Measurements from ENCODE around the gene DUSP16. TPM values are rescaled to one million over a fixed set of nuclear protein-coding genes. Genes with fewer than 3 reads are reported as not detected.

The DUSP16 gene
- polyA plus RNA-seq, 4 donors: 22.5 to 83.4 (median 30.1) TPM

- Histone ChIP-seq H3K9me3 (ENCODE audit: control insufficient read depth in 2 of 2, insufficient read depth in 1 of 2, low read depth in 1 of 2, low read length in 1 of 2) (no peaks in the 10 kb centered on the region), H3K36me3 (ENCODE audit: control insufficient read depth in 3 of 3, insufficient read depth in 2 of 3, low read depth in 1 of 3, low read length in 3 of 3) (peaks cover 0 to 2% (median 0%) of the 10 kb centered on the region in 3 donors), H3K4me3 (ENCODE audit: low read depth in 1 of 3, low read length in 3 of 3) (no peak overlapping the region), H3K27ac (ENCODE audit: low read depth in 1 of 3, low read length in 2 of 3) (no peak overlapping the region), H3K4me1 (ENCODE audit: control insufficient read depth in 3 of 3, insufficient read depth in 2 of 3, low read depth in 1 of 3, low read length in 2 of 3) (peaks cover 2 to 30% (median 12%) of the 10 kb centered on the region in 3 donors), H3K27me3 (ENCODE audit: control insufficient read depth in 3 of 3, insufficient read depth in 3 of 3, low read length in 3 of 3) (no peaks in the 10 kb centered on the region)
- DNase-seq (no peak), FAIRE-seq (no peak)
- WGBS, 3 donors: 97 to 98% (median 97%) methylated on average over 2 of the region's 2 CpGs
Observed at GRCh38 chr12:12445882-12446181, 116.8 kb downstream of the DUSP16 start.

GRCh38 chr12:12445165-12445881 is 117.3 kb downstream of the DUSP16 start:
- no peak for FAIRE-seq

GRCh38 chr12:12443431-12443878 is 119.2 kb downstream of the DUSP16 start:
- DNase-seq (no peak), FAIRE-seq (no peak)
- H3K27me3 ChIP-seq (ENCODE audit: control insufficient read depth in 3 of 3, insufficient read depth in 3 of 3, low read length in 3 of 3): no peaks in the 10 kb centered on the region
- H3K4me1 ChIP-seq (ENCODE audit: control insufficient read depth in 3 of 3, insufficient read depth in 2 of 3, low read depth in 1 of 3, low read length in 2 of 3): peaks cover 0 to 18% (median 12%) of the 10 kb centered on the region in 3 donors
- 65 to 93% (median 84%) methylated on average over 5 of the region's 5 CpGs for WGBS, 3 donors
- H3K36me3 ChIP-seq (ENCODE audit: control insufficient read depth in 3 of 3, insufficient read depth in 2 of 3, low read depth in 1 of 3, low read length in 3 of 3): peaks cover 0 to 2% (median 0%) of the 10 kb centered on the region in 3 donors
- H3K27ac ChIP-seq (ENCODE audit: low read depth in 1 of 3, low read length in 2 of 3): peak overlapping the region in 2 of 3 donors; percentile 13 to 93
- H3K4me3 ChIP-seq (ENCODE audit: low read depth in 1 of 3, low read length in 3 of 3): no peak overlapping the region
- H3K9me3 ChIP-seq (ENCODE audit: control insufficient read depth in 2 of 2, insufficient read depth in 1 of 2, low read depth in 1 of 2, low read length in 1 of 2): no peaks in the 10 kb centered on the region

More at GRCh38 chr12:12445165-12445881, 117.3 kb downstream of the DUSP16 start:
- Histone ChIP-seq H3K36me3 (ENCODE audit: control insufficient read depth in 3 of 3, insufficient read depth in 2 of 3, low read depth in 1 of 3, low read length in 3 of 3) (peaks cover 0 to 2% (median 0%) of the 10 kb centered on the region in 3 donors), H3K9me3 (ENCODE audit: control insufficient read depth in 2 of 2, insufficient read depth in 1 of 2, low read depth in 1 of 2, low read length in 1 of 2) (no peaks in the 10 kb centered on the region), H3K27me3 (ENCODE audit: control insufficient read depth in 3 of 3, insufficient read depth in 3 of 3, low read length in 3 of 3) (no peaks in the 10 kb centered on the region), H3K27ac (ENCODE audit: low read depth in 1 of 3, low read length in 2 of 3) (peak overlapping the region in 1 of 3 donors; percentile 24), H3K4me3 (ENCODE audit: low read depth in 1 of 3, low read length in 3 of 3) (no peak overlapping the region), H3K4me1 (ENCODE audit: control insufficient read depth in 3 of 3, insufficient read depth in 2 of 3, low read depth in 1 of 3, low read length in 2 of 3) (peaks cover 2 to 26% (median 15%) of the 10 kb centered on the region in 3 donors)
- no peak for DNase-seq
- WGBS, 3 donors: 89 to 97% (median 90%) methylated on average over 4 of the region's 4 CpGs

GRCh38 chr12:12442548-12443071 is 120.1 kb downstream of the DUSP16 start:
- Histone ChIP-seq H3K9me3 (ENCODE audit: control insufficient read depth in 2 of 2, insufficient read depth in 1 of 2, low read depth in 1 of 2, low read length in 1 of 2) (no peaks in the 10 kb centered on the region), H3K4me1 (ENCODE audit: control insufficient read depth in 3 of 3, insufficient read depth in 2 of 3, low read depth in 1 of 3, low read length in 2 of 3) (peaks cover 0 to 18% (median 9%) of the 10 kb centered on the region in 3 donors), H3K27me3 (ENCODE audit: control insufficient read depth in 3 of 3, insufficient read depth in 3 of 3, low read length in 3 of 3) (no peaks in the 10 kb centered on the region), H3K4me3 (ENCODE audit: low read depth in 1 of 3, low read length in 3 of 3) (no peak overlapping the region), H3K27ac (ENCODE audit: low read depth in 1 of 3, low read length in 2 of 3) (peak overlapping the region in 2 of 3 donors; percentile 38 to 93), H3K36me3 (ENCODE audit: control insufficient read depth in 3 of 3, insufficient read depth in 2 of 3, low read depth in 1 of 3, low read length in 3 of 3) (peaks cover 0 to 4% (median 0%) of the 10 kb centered on the region in 3 donors)
- DNase-seq: no peak
- no peak for FAIRE-seq
- 67 to 84% (median 79%) methylated on average over 5 of the region's 5 CpGs for WGBS, 3 donors

GRCh38 chr12:12441843-12442461 is 120.7 kb downstream of the DUSP16 start:
- DNase-seq (peak in 1 of 2 donors; percentile 47), FAIRE-seq (no peak)
- peak overlapping the region; percentile 22 to 93 (median 38) for H3K27ac ChIP-seq (ENCODE audit: low read depth in 1 of 3, low read length in 2 of 3)
- H3K9me3 ChIP-seq (ENCODE audit: control insufficient read depth in 2 of 2, insufficient read depth in 1 of 2, low read depth in 1 of 2, low read length in 1 of 2): no peaks in the 10 kb centered on the region
- 66 to 75% (median 71%) methylated on average over 4 of the region's 4 CpGs for WGBS, 3 donors
- H3K4me3 ChIP-seq (ENCODE audit: low read depth in 1 of 3, low read length in 3 of 3): no peak overlapping the region
- no peaks in the 10 kb centered on the region for H3K27me3 ChIP-seq (ENCODE audit: control insufficient read depth in 3 of 3, insufficient read depth in 3 of 3, low read length in 3 of 3)
- H3K4me1 ChIP-seq (ENCODE audit: control insufficient read depth in 3 of 3, insufficient read depth in 2 of 3, low read depth in 1 of 3, low read length in 2 of 3): peaks cover 0 to 18% (median 3%) of the 10 kb centered on the region in 3 donors
- H3K36me3 ChIP-seq (ENCODE audit: control insufficient read depth in 3 of 3, insufficient read depth in 2 of 3, low read depth in 1 of 3, low read length in 3 of 3): peaks cover 0 to 5% (median 0%) of the 10 kb centered on the region in 3 donors

- no peaks in the 10 kb centered on the region for H3K27me3 ChIP-seq (ENCODE audit: control insufficient read depth in 3 of 3, insufficient read depth in 3 of 3, low read length in 3 of 3)
- H3K36me3 ChIP-seq (ENCODE audit: control insufficient read depth in 3 of 3, insufficient read depth in 2 of 3, low read depth in 1 of 3, low read length in 3 of 3): peaks cover 0 to 5% (median 0%) of the 10 kb centered on the region in 3 donors
- WGBS, 3 donors: 93 to 98% (median 95%) methylated on average over 2 of the region's 2 CpGs
- no peak for DNase-seq
- H3K4me1 ChIP-seq (ENCODE audit: control insufficient read depth in 3 of 3, insufficient read depth in 2 of 3, low read depth in 1 of 3, low read length in 2 of 3): peaks cover 0 to 18% (median 3%) of the 10 kb centered on the region in 3 donors
- no peaks in the 10 kb centered on the region for H3K9me3 ChIP-seq (ENCODE audit: control insufficient read depth in 2 of 2, insufficient read depth in 1 of 2, low read depth in 1 of 2, low read length in 1 of 2)
- H3K27ac ChIP-seq (ENCODE audit: low read depth in 1 of 3, low read length in 2 of 3): peak overlapping the region in 2 of 3 donors; percentile 38 to 93
- no peak for FAIRE-seq
- no peak overlapping the region for H3K4me3 ChIP-seq (ENCODE audit: low read depth in 1 of 3, low read length in 3 of 3)
Observed at GRCh38 chr12:12441429-12441807, 121.2 kb downstream of the DUSP16 start.

- DNase-seq: no peak
- Histone ChIP-seq H3K9me3 (ENCODE audit: control insufficient read depth in 2 of 2, insufficient read depth in 1 of 2, low read depth in 1 of 2, low read length in 1 of 2) (no peaks in the 10 kb centered on the region), H3K27me3 (ENCODE audit: control insufficient read depth in 3 of 3, insufficient read depth in 3 of 3, low read length in 3 of 3) (no peaks in the 10 kb centered on the region), H3K4me3 (ENCODE audit: low read depth in 1 of 3, low read length in 3 of 3) (no peak overlapping the region), H3K4me1 (ENCODE audit: control insufficient read depth in 3 of 3, insufficient read depth in 2 of 3, low read depth in 1 of 3, low read length in 2 of 3) (peaks cover 0 to 18% (median 3%) of the 10 kb centered on the region in 3 donors), H3K36me3 (ENCODE audit: control insufficient read depth in 3 of 3, insufficient read depth in 2 of 3, low read depth in 1 of 3, low read length in 3 of 3) (peaks cover 0 to 5% (median 0%) of the 10 kb centered on the region in 3 donors), H3K27ac (ENCODE audit: low read depth in 1 of 3, low read length in 2 of 3) (peak overlapping the region in 2 of 3 donors; percentile 15 to 67)
- no peak for FAIRE-seq
- WGBS, 3 donors: 87 to 94% (median 94%) methylated on average over 4 of the region's 4 CpGs
Observed at GRCh38 chr12:12440784-12441428, 121.8 kb downstream of the DUSP16 start.

GRCh38 chr12:12439636-12440035 is 123.0 kb downstream of the DUSP16 start:
- Histone ChIP-seq H3K4me1 (ENCODE audit: control insufficient read depth in 3 of 3, insufficient read depth in 2 of 3, low read depth in 1 of 3, low read length in 2 of 3) (peaks cover 0 to 16% (median 3%) of the 10 kb centered on the region in 3 donors), H3K4me3 (ENCODE audit: low read depth in 1 of 3, low read length in 3 of 3) (no peak overlapping the region), H3K27ac (ENCODE audit: low read depth in 1 of 3, low read length in 2 of 3) (peak overlapping the region in 1 of 3 donors; percentile 72), H3K9me3 (ENCODE audit: control insufficient read depth in 2 of 2, insufficient read depth in 1 of 2, low read depth in 1 of 2, low read length in 1 of 2) (no peaks in the 10 kb centered on the region), H3K27me3 (ENCODE audit: control insufficient read depth in 3 of 3, insufficient read depth in 3 of 3, low read length in 3 of 3) (no peaks in the 10 kb centered on the region), H3K36me3 (ENCODE audit: control insufficient read depth in 3 of 3, insufficient read depth in 2 of 3, low read depth in 1 of 3, low read length in 3 of 3) (peaks cover 0 to 5% (median 0%) of the 10 kb centered on the region in 3 donors)
- FAIRE-seq (no peak), DNase-seq (no peak)
- WGBS, 3 donors: 77 to 85% (median 78%) methylated on average over 6 of the region's 6 CpGs
